Measurements from ENCODE around the gene AMTN.
"Not testable (repeated sequence)": the region's sequence is repeated elsewhere in the genome, so short reads cannot be mapped to it uniquely, and the experiment has no call there.

AMTN gene

GRCh38 chr4:70518269-70518668 lies at the start of gene AMTN:
TSS of gene AMTN (plus strand) at chr4:70518569. CDS start at chr4:70518778, 209 bp downstream.
- DNase-seq: no peak

- no peak for DNase-seq
Observed at GRCh38 chr4:70471897-70472296, 46.5 kb upstream of the AMTN start, which contains the start of gene MUC7. TSS of gene MUC7 (plus strand) at chr4:70472197. CDS start at chr4:70474022, 1,825 bp downstream.

- DNase-seq: no peak
Observed at GRCh38 chr4:70473679-70474078, 44.7 kb upstream of the AMTN start.

GRCh38 chr4:70488748-70489147 lies 29.6 kb upstream of the AMTN start:
- DNase-seq: no peak

GRCh38 chr4:70496231-70496630 lies 22.1 kb upstream of the AMTN start:
- DNase-seq: no peak

- not testable (repeated sequence) for DNase-seq
Observed at GRCh38 chr4:70501838-70502237, 16.5 kb upstream of the AMTN start.

- no peak for DNase-seq
Observed at GRCh38 chr4:70504733-70505132, 13.6 kb upstream of the AMTN start.

- DNase-seq: peak; percentile 46
Observed at GRCh38 chr4:70505151-70505748, 13.1 kb upstream of the AMTN start.

GRCh38 chr4:70508801-70509200 lies 9.6 kb upstream of the AMTN start:
- no peak for DNase-seq

GRCh38 chr4:70511365-70511764 lies 7.0 kb upstream of the AMTN start:
- DNase-seq: no peak

- no peak for DNase-seq
Observed at GRCh38 chr4:70515367-70516250, 2.8 kb upstream of the AMTN start.

- no peak for DNase-seq
Observed at GRCh38 chr4:70518716-70519115, 347 bp downstream of the AMTN start.

- DNase-seq: no peak
Observed at GRCh38 chr4:70522626-70523025, 4.3 kb downstream of the AMTN start.

- DNase-seq: no peak
Observed at GRCh38 chr4:70530997-70531396, 12.6 kb downstream of the AMTN start.

GRCh38 chr4:70531981-70532380 lies 13.6 kb downstream of the AMTN start:
- no peak for DNase-seq

GRCh38 chr4:70533211-70533610 lies 14.8 kb downstream of the AMTN start:
- DNase-seq: no peak

GRCh38 chr4:70533791-70534190 lies 15.4 kb downstream of the AMTN start:
- no peak for DNase-seq

- not testable (repeated sequence) for DNase-seq
Observed at GRCh38 chr4:70534886-70535285, 16.5 kb downstream of the AMTN start.

GRCh38 chr4:70538869-70539268 lies 20.5 kb downstream of the AMTN start:
- DNase-seq: no peak

- no peak for DNase-seq
Observed at GRCh38 chr4:70544279-70544868, 26.0 kb downstream of the AMTN start.

- DNase-seq: no peak
Observed at GRCh38 chr4:70556856-70557255, 38.5 kb downstream of the AMTN start.

GRCh38 chr4:70559211-70559830 lies 41.0 kb downstream of the AMTN start:
- peak; percentile 30 for DNase-seq

- DNase-seq: no peak
Observed at GRCh38 chr4:70559924-70560323, 41.6 kb downstream of the AMTN start.

Data from CD4-positive, alpha-beta T cell treated with Interleukin-12 subunit alpha and Interleukin-12 subunit beta, for 1 hour (primary cell).